GM13977 (cell line): ENCODE data around the gene ABCG5.

Experiments
- DNase-seq: peaks from one replicate; pipeline ENCODE4 v3.0.0; 2012; ENCODE audit warnings: low spot score
- CTCF ChIP-seq: IDR thresholded peaks from 2 replicates; pipeline ENCODE4 v1.5.1; 2012; ENCODE audit warnings: mild to moderate bottlenecking, control low read depth; ENCODE audit not compliant: insufficient read depth; ENCODE audit errors: extremely low read depth, missing control alignments
- in situ Hi-C: fragments of 300-500 bp; cut with MboI; formaldehyde crosslinking; loops from one replicate; pipeline ENCODE4 v1.12.0; 2022; ENCODE audit warnings: low sequenced_read_pairs, low pct_unique_long_range_greater_than_20kb, mixed read lengths, inconsistent platforms; ENCODE audit not compliant: unreplicated experiment

ABCG5 gene

GRCh38 chr2:43832457-43832856, 6.2 kb downstream of the ABCG5 start:
- in situ Hi-C loops, result no loop called here
- no peak for DNase-seq
- TF ChIP-seq CTCF, result no peak

- TF ChIP-seq CTCF, result no peak
- in situ Hi-C loops, result no loop called here
- DNase-seq, result no peak
Observed at GRCh38 chr2:43831543-43832294, 6.9 kb downstream of the ABCG5 start.

GRCh38 chr2:43826305-43827250, 12.1 kb downstream of the ABCG5 start:
- DNase-seq, result no peak
- TF ChIP-seq CTCF, result no peak

GRCh38 chr2:43825841-43826240, 12.8 kb downstream of the ABCG5 start:
- no peak for TF ChIP-seq CTCF
- in situ Hi-C loops, result no loop called here

More at GRCh38 chr2:43826305-43827250, 12.1 kb downstream of the ABCG5 start:
- in situ Hi-C loops, result no loop called here

GRCh38 chr2:43824951-43825493, 13.6 kb downstream of the ABCG5 start:
- no peak for DNase-seq
- in situ Hi-C loops, result no loop called here
- TF ChIP-seq CTCF, result no peak

More at GRCh38 chr2:43825841-43826240, 12.8 kb downstream of the ABCG5 start:
- DNase-seq, result no peak

- TF ChIP-seq CTCF, result no peak
- in situ Hi-C loops, result no loop called here
- no peak for DNase-seq
Observed at GRCh38 chr2:43824512-43824911, 14.1 kb downstream of the ABCG5 start.
